KG1 (cell line): ENCODE measurements around the gene PCDHA8.
"Not testable (repeated sequence)": the region's sequence is repeated elsewhere in the genome, so short reads cannot be mapped to it uniquely, and the experiment has no call there.

Experiments used
- DNase-seq: peaks from one replicate; lab custom pipeline; 2025; lab: John Stamatoyannopoulos, UW

The PCDHA8 gene

GRCh38 chr5:140827704-140828361, 13.2 kb upstream of the PCDHA8 start, which contains the start of gene PCDHA6:
PCDHA6 (plus strand) TSS chr5:140827960; CDS start chr5:140828092, 132 bp downstream.
- no peak for DNase-seq

DNA sequence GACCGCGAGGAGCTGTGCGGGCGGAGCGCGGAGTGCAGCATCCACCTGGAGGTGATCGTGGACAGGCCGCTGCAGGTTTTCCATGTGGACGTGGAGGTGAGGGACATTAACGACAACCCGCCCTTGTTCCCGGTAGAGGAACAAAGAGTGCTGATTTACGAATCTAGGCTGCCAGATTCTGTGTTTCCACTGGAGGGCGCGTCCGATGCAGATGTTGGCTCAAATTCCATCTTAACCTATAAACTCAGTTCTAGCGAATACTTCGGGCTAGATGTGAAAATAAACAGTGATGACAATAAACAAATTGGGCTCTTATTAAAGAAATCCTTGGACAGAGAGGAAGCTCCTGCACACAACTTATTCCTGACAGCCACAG, 12.6 kb upstream of the PCDHA8 start:
- DNase-seq = no peak

- DNase-seq = not testable (repeated sequence)
Observed at GRCh38 chr5:140829511-140830501, 11.2 kb upstream of the PCDHA8 start.

- DNase-seq = no peak
Observed at GRCh38 chr5:140833993-140834392, 7.0 kb upstream of the PCDHA8 start, which contains the start of gene PCDHA7. PCDHA7 (plus strand) TSS chr5:140834269; CDS start chr5:140834384, 115 bp downstream.

DNA sequence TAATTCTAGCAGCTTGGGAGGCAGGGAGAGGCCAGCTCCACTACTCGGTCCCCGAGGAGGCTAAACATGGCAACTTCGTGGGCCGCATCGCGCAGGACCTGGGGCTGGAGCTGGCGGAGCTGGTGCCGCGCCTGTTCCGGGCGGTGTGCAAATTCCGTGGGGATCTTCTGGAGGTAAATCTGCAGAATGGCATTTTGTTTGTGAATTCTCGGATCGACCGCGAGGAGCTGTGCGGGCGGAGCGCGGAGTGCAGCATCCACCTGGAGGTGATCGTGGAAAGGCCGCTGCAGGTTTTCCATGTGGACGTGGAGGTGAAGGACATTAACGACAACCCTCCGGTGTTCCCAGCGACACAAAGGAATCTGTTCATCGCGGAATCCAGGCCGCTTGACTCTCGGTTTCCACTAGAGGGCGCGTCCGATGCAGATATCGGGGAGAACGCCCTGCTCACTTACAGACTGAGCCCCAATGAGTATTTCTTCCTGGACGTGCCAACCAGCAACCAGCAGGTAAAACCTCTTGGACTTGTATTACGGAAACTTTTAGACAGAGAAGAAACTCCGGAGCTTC, 6.5 kb upstream of the PCDHA8 start:
- DNase-seq = not testable (repeated sequence)

DNA sequence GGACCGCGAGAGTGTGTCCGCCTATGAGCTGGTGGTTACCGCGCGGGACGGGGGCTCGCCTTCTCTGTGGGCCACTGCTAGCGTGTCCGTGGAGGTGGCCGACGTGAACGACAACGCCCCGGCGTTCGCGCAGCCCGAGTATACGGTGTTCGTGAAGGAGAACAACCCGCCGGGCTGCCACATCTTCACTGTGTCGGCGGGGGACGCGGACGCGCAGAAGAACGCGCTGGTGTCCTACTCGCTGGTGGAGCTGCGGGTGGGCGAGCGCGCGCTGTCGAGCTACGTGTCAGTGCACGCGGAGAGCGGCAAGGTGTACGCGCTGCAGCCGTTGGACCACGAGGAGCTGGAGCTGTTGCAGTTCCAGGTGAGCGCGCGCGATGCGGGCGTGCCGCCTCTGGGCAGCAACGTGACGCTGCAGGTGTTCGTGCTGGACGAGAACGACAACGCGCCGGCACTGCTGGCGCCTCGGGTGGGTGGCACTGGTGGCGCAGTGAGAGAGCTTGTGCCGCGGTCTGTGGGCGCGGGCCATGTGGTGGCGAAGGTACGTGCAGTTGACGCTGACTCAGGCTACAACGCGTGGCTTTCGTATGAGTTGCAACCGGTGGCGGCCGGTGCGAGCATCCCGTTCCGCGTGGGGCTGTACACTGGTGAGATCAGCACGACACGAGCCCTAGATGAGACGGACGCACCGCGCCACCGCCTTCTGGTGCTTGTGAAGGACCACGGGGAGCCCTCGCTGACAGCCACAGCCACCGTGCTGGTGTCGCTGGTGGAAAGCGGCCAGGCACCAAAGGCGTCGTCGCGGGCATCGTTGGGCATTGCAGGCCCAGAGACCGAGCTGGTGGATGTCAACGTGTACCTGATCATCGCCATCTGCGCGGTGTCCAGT, 5.1 kb upstream of the PCDHA8 start:
- no peak for DNase-seq

GRCh38 chr5:140842798-140843733, 2.1 kb downstream of the PCDHA8 start:
- no peak for DNase-seq

DNA sequence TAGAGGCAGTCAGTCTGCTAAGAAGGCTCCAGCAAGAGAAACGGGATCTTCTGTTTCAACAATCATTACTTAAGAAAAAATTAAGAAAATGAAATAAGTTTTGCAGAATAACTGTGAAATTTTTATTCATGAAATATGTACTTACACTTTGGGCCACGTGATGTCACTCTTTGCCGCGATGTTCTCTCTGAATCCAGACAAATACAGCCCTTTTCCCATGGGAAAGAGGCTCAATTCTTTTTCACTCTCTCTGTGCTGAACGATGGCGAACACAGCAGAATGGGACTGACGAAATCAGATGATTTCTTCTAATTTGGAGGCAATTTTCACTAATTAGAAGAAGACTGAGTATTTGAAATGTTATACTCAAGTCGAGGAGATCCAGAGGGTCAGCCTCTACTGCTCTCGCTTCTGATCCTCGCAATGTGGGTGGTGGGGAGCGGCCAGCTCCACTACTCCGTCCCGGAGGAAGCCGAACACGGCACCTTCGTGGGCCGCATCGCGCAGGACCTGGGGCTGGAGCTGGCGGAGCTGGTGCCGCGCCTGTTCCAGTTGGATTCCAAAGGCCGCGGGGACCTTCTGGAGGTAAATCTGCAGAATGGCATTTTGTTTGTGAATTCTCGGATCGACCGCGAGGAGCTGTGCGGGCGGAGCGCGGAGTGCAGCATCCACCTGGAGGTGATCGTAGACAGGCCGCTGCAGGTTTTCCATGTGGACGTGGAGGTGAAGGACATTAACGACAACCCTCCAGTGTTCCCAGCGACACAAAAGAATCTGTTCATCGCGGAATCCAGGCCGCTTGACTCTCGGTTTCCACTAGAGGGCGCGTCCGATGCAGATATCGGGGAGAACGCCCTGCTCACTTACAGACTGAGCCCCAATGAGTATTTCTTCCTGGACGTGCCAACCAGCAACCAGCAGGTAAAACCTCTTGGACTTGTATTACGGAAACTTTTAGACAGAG, 7.4 kb downstream of the PCDHA8 start, which contains the start of gene PCDHA9:
TSS of gene PCDHA9 (plus strand) at position 244 of the 964 bp plus-strand sequence. CDS start at position 358, 114 bp downstream.
- not testable (repeated sequence) for DNase-seq

DNA sequence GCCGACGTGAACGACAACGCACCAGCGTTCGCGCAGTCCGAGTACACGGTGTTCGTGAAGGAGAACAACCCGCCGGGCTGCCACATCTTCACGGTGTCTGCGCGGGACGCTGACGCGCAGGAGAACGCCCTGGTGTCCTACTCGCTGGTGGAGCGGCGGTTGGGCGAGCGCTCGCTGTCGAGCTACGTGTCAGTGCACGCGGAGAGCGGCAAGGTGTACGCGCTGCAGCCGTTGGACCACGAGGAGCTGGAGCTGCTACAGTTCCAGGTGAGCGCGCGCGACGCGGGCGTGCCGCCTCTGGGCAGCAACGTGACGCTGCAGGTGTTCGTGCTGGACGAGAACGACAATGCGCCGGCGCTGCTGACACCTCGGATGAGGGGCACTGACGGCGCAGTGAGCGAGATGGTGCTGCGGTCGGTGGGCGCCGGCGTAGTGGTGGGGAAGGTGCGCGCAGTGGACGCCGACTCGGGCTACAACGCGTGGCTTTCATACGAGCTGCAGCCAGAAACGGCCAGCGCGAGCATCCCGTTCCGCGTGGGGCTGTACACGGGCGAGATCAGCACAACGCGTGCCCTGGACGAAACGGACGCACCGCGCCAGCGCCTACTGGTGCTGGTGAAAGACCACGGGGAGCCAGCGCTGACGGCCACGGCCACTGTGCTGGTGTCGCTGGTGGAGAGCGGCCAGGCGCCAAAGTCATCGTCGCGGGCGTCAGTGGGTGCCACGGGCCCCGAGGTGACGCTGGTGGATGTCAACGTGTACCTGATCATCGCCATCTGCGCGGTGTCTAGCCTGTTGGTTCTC, 9.0 kb downstream of the PCDHA8 start:
- not testable (repeated sequence) for DNase-seq

- no peak for DNase-seq
Observed at GRCh38 chr5:140855772-140856674, 15.0 kb downstream of the PCDHA8 start, which contains the start of gene PCDHA10. PCDHA10 (plus strand) TSS chr5:140855897; CDS start chr5:140856049, 152 bp downstream.

DNA sequence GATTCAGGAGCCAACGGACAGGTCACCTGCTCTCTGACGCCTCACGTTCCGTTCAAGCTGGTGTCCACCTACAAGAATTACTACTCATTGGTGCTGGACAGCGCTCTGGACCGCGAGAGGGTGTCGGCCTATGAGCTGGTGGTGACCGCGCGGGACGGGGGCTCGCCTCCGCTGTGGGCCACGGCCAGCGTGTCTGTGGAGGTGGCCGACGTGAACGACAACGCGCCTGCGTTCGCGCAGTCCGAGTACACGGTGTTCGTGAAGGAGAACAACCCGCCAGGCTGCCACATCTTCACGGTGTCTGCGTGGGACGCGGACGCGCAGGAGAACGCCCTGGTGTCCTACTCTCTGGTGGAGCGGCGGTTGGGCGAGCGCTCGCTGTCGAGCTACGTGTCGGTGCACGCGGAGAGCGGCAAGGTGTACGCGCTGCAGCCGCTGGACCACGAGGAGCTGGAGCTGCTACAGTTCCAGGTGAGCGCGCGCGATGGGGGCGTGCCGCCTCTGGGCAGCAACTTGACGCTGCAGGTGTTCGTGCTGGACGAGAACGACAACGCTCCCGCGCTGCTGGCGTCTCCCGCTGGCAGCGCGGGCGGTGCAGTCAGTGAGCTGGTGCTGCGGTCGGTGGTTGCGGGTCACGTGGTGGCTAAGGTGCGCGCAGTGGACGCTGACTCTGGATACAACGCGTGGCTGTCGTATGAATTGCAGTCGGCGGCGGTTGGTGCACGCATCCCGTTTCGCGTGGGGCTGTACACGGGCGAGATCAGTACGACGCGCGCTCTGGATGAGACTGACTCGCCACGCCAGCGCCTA, 16.4 kb downstream of the PCDHA8 start:
- no peak for DNase-seq

DNA sequence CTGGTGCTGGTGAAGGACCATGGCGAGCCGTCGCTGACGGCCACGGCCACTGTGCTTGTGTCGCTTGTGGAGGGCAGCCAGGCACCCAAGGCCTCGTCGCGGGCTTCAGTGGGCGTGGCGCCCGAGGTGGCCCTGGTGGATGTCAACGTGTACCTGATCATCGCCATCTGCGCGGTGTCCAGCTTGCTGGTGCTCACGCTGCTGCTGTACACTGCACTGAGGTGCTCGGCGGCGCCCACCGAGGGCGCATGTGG, 16.9 kb downstream of the PCDHA8 start:
- DNase-seq = no peak

GRCh38 chr5:140862441-140863295, 21.7 kb downstream of the PCDHA8 start:
- no peak for DNase-seq

DNA sequence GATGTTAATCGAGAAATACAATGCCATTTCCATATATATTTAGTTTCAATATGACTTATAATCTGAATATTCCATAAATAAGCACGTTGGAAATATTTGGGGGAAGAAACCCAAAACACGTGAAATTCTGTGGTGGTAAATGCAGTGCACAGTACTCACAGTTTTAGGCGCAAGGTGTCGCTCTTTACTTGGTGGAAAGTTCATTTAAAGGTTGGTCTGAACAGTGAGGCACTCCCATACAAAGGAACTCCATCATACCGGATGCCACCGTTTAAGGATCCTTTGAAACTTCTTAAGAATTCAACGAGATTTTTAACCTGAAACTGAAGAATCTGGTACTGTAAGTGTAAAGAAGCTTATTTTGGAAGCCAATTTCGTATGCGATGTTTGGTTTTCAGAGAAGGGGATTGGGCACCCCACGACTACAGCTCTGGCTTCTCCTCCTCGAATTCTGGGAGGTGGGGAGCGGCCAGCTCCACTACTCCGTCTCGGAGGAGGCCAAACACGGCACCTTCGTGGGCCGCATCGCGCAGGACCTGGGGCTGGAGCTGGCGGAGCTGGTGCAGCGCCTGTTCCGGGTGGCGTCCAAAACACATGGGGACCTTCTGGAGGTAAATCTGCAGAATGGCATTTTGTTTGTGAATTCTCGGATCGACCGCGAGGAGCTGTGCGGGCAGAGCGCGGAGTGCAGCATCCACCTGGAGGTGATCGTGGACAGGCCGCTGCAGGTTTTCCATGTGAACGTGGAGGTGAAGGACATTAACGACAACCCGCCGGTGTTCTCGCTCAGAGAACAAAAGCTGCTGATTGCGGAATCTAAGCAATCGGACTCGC, 28.0 kb downstream of the PCDHA8 start, which contains the start of gene PCDHA11:
TSS of gene PCDHA11 (plus strand) at position 237 of the 834 bp plus-strand sequence. CDS start at position 384, 147 bp downstream.
- no peak for DNase-seq

DNA sequence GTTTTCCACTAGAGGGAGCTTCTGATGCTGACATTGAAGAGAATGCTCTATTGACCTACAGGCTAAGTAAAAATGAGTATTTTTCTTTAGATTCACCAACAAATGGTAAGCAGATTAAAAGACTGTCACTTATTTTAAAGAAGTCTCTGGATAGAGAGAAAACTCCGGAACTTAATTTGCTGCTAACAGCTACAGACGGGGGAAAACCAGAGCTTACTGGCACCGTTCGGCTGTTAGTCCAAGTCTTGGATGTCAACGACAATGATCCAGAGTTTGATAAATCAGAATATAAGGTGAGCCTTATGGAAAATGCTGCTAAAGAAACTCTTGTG, 28.5 kb downstream of the PCDHA8 start:
- no peak for DNase-seq
